ENCODE data around the gene CLEC4D. TPM values are rescaled to one million over a fixed set of nuclear protein-coding genes. Genes with fewer than 3 reads are reported as not detected.
"Not testable (repeated sequence)": the region's sequence is repeated elsewhere in the genome, so short reads cannot be mapped to it uniquely, and the experiment has no call there.

The CLEC4D gene
- total and polyA plus RNA-seq, 4 donors, result 0.08 to 0.67 (median 0.46) TPM

- H3K36me3 ChIP-seq (ENCODE audit: control insufficient read depth in 4 of 4, insufficient read depth in 3 of 4, low read depth in 1 of 4, low read length in 3 of 4), result no peaks in the 10 kb centered on the region
- TF ChIP-seq HNF4A (conservative IDR thresholded peaks at IDR 0.05) (no peak), ZBTB33 (IDR thresholded peaks at IDR 0.05) (no peak), MAX (IDR thresholded peaks at IDR 0.05) (no peak), GABPA (IDR thresholded peaks at IDR 0.05 in 1 of 2, conservative IDR thresholded peaks at IDR 0.05 in 1 of 2) (no peak), NR2F2 (IDR thresholded peaks at IDR 0.05) (no peak)
- peaks cover 0 to 2% (median 0%) of the 10 kb centered on the region in 4 donors for H3K27me3 ChIP-seq (ENCODE audit: control insufficient read depth in 4 of 4, insufficient read depth in 4 of 4, low read length in 3 of 4)
- no peak overlapping the region for H3K4me3 ChIP-seq (ENCODE audit: low read depth in 1 of 3, low read length in 3 of 3)
- peaks cover 0 to 2% (median under 1%) of the 10 kb centered on the region in 4 donors for H3K9me3 ChIP-seq (ENCODE audit: control insufficient read depth in 4 of 4, low read length in 3 of 4)
- no peak overlapping the region for H3K9ac ChIP-seq (ENCODE audit: low read depth in 1 of 2, low read length in 2 of 2)
- no peak for DNase-seq (ENCODE audit: low spot score)
- 38% methylated on average over 2 of the region's 2 CpGs for WGBS
- no peak overlapping the region for H3K27ac ChIP-seq (ENCODE audit: low read depth in 1 of 2, low read length in 2 of 2)
- H3K4me1 ChIP-seq (ENCODE audit: control insufficient read depth in 4 of 4, insufficient read depth in 4 of 4, low read length in 3 of 4), result no peaks in the 10 kb centered on the region
Measured at GRCh38 chr12:8493084-8493483, 20.2 kb upstream of the CLEC4D start.

GRCh38 chr12:8495671-8496070 is 17.6 kb upstream of the CLEC4D start:
- not testable (repeated sequence) for H3K27me3 ChIP-seq (ENCODE audit: control insufficient read depth in 4 of 4, insufficient read depth in 4 of 4, low read length in 3 of 4); H3K27ac ChIP-seq (ENCODE audit: low read depth in 1 of 2, low read length in 2 of 2); H3K4me1 ChIP-seq (ENCODE audit: control insufficient read depth in 4 of 4, insufficient read depth in 4 of 4, low read length in 3 of 4); H3K4me3 ChIP-seq (ENCODE audit: low read depth in 1 of 3, low read length in 3 of 3); H3K36me3 ChIP-seq (ENCODE audit: control insufficient read depth in 4 of 4, insufficient read depth in 3 of 4, low read depth in 1 of 4, low read length in 3 of 4); DNase-seq (ENCODE audit: low spot score); H3K9me3 ChIP-seq (ENCODE audit: control insufficient read depth in 4 of 4, low read length in 3 of 4); H3K9ac ChIP-seq (ENCODE audit: low read depth in 1 of 2, low read length in 2 of 2)
- 80% methylated on average over 4 of the region's 4 CpGs for WGBS

GRCh38 chr12:8496074-8496473 is 17.2 kb upstream of the CLEC4D start:
- H3K36me3 ChIP-seq (ENCODE audit: control insufficient read depth in 4 of 4, insufficient read depth in 3 of 4, low read depth in 1 of 4, low read length in 3 of 4); H3K27me3 ChIP-seq (ENCODE audit: control insufficient read depth in 4 of 4, insufficient read depth in 4 of 4, low read length in 3 of 4); H3K4me1 ChIP-seq (ENCODE audit: control insufficient read depth in 4 of 4, insufficient read depth in 4 of 4, low read length in 3 of 4); H3K9me3 ChIP-seq (ENCODE audit: control insufficient read depth in 4 of 4, low read length in 3 of 4); H3K9ac ChIP-seq (ENCODE audit: low read depth in 1 of 2, low read length in 2 of 2); DNase-seq (ENCODE audit: low spot score); H3K4me3 ChIP-seq (ENCODE audit: low read depth in 1 of 3, low read length in 3 of 3); H3K27ac ChIP-seq (ENCODE audit: low read depth in 1 of 2, low read length in 2 of 2): not testable (repeated sequence)
- WGBS, result 62% methylated on average over 7 of the region's 7 CpGs

GRCh38 chr12:8499616-8500015 is 13.7 kb upstream of the CLEC4D start:
- no peak overlapping the region for H3K4me3 ChIP-seq (ENCODE audit: low read depth in 1 of 3, low read length in 3 of 3)
- H3K27ac ChIP-seq (ENCODE audit: low read depth in 1 of 2, low read length in 2 of 2), result no peak overlapping the region
- TF ChIP-seq JUND (IDR thresholded peaks at IDR 0.05), result no peak
- no peak for TF ChIP-seq GABPA (IDR thresholded peaks at IDR 0.05 in 1 of 2, conservative IDR thresholded peaks at IDR 0.05 in 1 of 2)
- TF ChIP-seq REST (IDR thresholded peaks at IDR 0.05), result no peak
- no peak for TF ChIP-seq NR2F2 (IDR thresholded peaks at IDR 0.05)
- H3K36me3 ChIP-seq (ENCODE audit: control insufficient read depth in 4 of 4, insufficient read depth in 3 of 4, low read depth in 1 of 4, low read length in 3 of 4), result no peaks in the 10 kb centered on the region
- 49% methylated on average over 4 of the region's 4 CpGs for WGBS
- H3K27me3 ChIP-seq (ENCODE audit: control insufficient read depth in 4 of 4, insufficient read depth in 4 of 4, low read length in 3 of 4), result no peaks in the 10 kb centered on the region
- H3K9me3 ChIP-seq (ENCODE audit: control insufficient read depth in 4 of 4, low read length in 3 of 4), result no peaks in the 10 kb centered on the region
- no peak overlapping the region for H3K9ac ChIP-seq (ENCODE audit: low read depth in 1 of 2, low read length in 2 of 2)
- no peaks in the 10 kb centered on the region for H3K4me1 ChIP-seq (ENCODE audit: control insufficient read depth in 4 of 4, insufficient read depth in 4 of 4, low read length in 3 of 4)
- DNase-seq (ENCODE audit: low spot score), result no peak
